Stomach (tissue), 9 donors: ENCODE measurements around the gene TNFSF8. TPM values are rescaled to one million over a fixed set of nuclear protein-coding genes. Genes with fewer than 3 reads are reported as not detected.

ENCODE experiments used
- DNase-seq, 2 donors: peaks; one replicate each; pipeline versions ENCODE4 v3.0.0 to v3.0.0-alpha.2; 2013 to 2019
- H3K27ac ChIP-seq, 5 donors: fragments of 200-600 bp in 4 of 5; sonication (generic) in 4 of 5; one replicate each; pipeline ENCODE4 v1.5.1; 2013 to 2019; ENCODE audit warnings: mild to moderate bottlenecking in 1 of 5, moderate library complexity in 1 of 5
- H3K27me3 ChIP-seq, 3 donors: fragments of 200-600 bp; sonication (generic); one replicate each; pipeline ENCODE4 v1.5.1; 2017 to 2019; ENCODE audit warnings: mixed run types in 1 of 3
- H3K36me3 ChIP-seq, 4 donors: fragments of 200-600 bp; sonication (generic); 1 replicate in 3 of 4; 2 replicates in 1 of 4; pipeline ENCODE4 v1.5.1; 2016 to 2019
- H3K4me1 ChIP-seq, 4 donors: fragments of 200-600 bp; sonication (generic); one replicate each; pipeline ENCODE4 v1.5.1; 2016 to 2019
- H3K4me3 ChIP-seq, 4 donors: fragments of 200-600 bp; sonication (generic) in 3 of 4; one replicate each; pipeline ENCODE4 v1.5.1; 2016 to 2019; ENCODE audit warnings: mild to moderate bottlenecking in 1 of 4
- H3K9me3 ChIP-seq, 4 donors: fragments of 200-600 bp; sonication (generic); one replicate each; pipeline ENCODE4 v1.5.1; 2016 to 2019
- CTCF ChIP-seq, 7 experiments: fragments of 450-650 bp in 4 of 7; fragments of 200-600 bp in 3 of 7; sonication (generic) in 3 of 7; IDR thresholded peaks; one replicate each; pipeline ENCODE4 v1.5.1; 2016 to 2019; ENCODE audit warnings: antibody characterized with exemption in 7 of 7, control low read depth in 2 of 7, mild to moderate bottlenecking in 1 of 7
- EP300 ChIP-seq: sonication (generic); formaldehyde crosslinking; IDR thresholded peaks from one replicate; pipeline ENCODE4 v1.6.1; 2017; ENCODE audit warnings: antibody characterized with exemption
- POLR2A ChIP-seq, 4 donors: fragments of 450-650 bp; IDR thresholded peaks; one replicate each; pipeline ENCODE4 v1.6.1; 2016; ENCODE audit warnings: antibody characterized with exemption in 4 of 4, control low read depth in 2 of 4, mild to moderate bottlenecking in 1 of 4, moderate library complexity in 1 of 4
- POLR2AphosphoS5 ChIP-seq, 3 donors: sonication (generic); formaldehyde crosslinking; IDR thresholded peaks; one replicate each; pipeline ENCODE4 v1.6.1; 2016; ENCODE audit warnings: antibody characterized with exemption in 3 of 3
- WGBS, 5 donors: extraction: QIAGEN DNeasy Blood & Tissue Kit in 3 of 5; methylation state at CpG; one replicate each; pipeline versions ENCODE4 v1.1.5 to v1.1.7; 2013 to 2018; 5-methylcytosine and 5-hydroxymethylcytosine counted together
- intact Hi-C: fragments of 100-400 bp; cut with DNase I; formaldehyde crosslinking; loops from one replicate; pipeline ENCODE4 v1.15.1; 2023; ENCODE audit warnings: low total_unique reads
- polyA plus RNA-seq, 3 donors: library from polyadenylated mRNA; stranded (reverse); fragments of 200-250 nt; gene quantifications; one replicate each; pipeline ENCODE4 v1.2.3, GENCODE V29; 2013
- total RNA-seq, 5 donors: library from RNA; depleted of rRNA; stranded (reverse); fragments of >200 nt; gene quantifications; one replicate each; pipeline versions ENCODE4 v1.1.0 to v1.2.3, GENCODE V29; 2014 to 2016
- donor health status: healthy with polysubstance abuse.
- donor health status: Bipolar disorder and iron deficiency.
- donor health status: healthy.

Gene TNFSF8
- total and polyA plus RNA-seq, 8 donors: 0.40 to 14.0 (median 3.2) TPM; not detected in 2

- TF ChIP-seq POLR2A (IDR thresholded peaks at IDR 0.05): no peak
- no peak for TF ChIP-seq CTCF (IDR thresholded peaks at IDR 0.05)
- TF ChIP-seq POLR2AphosphoS5 (IDR thresholded peaks at IDR 0.05): no peak
- TF ChIP-seq EP300: no peak
- no peaks in the 10 kb centered on the region for H3K36me3 ChIP-seq
- 64 to 78% (median 71%) methylated on average over 2 of the region's 2 CpGs for WGBS, 5 donors
- DNase-seq: no peak
- H3K9me3 ChIP-seq: no peaks in the 10 kb centered on the region
- no peak overlapping the region for H3K4me3 ChIP-seq
- intact Hi-C loops: no loop called here
- H3K27ac ChIP-seq: no peak overlapping the region
- no peaks in the 10 kb centered on the region for H3K27me3 ChIP-seq
- peaks cover 0 to 11% (median 0%) of the 10 kb centered on the region in 4 donors for H3K4me1 ChIP-seq
Measured at GRCh38 chr9:114925672-114926071, 4.7 kb downstream of the TNFSF8 start.

- Histone ChIP-seq H3K9me3 (no peaks in the 10 kb centered on the region), H3K4me3 (no peak overlapping the region), H3K27ac (no peak overlapping the region), H3K4me1 (peaks cover 0 to 11% (median 0%) of the 10 kb centered on the region in 4 donors), H3K27me3 (no peaks in the 10 kb centered on the region), H3K36me3 (no peaks in the 10 kb centered on the region)
- intact Hi-C loops: no loop called here
- no peak for DNase-seq
- WGBS, 5 donors: 69 to 85% (median 80%) methylated on average over 3 of the region's 3 CpGs
- TF ChIP-seq POLR2AphosphoS5 (IDR thresholded peaks at IDR 0.05) (no peak), CTCF (IDR thresholded peaks at IDR 0.05) (no peak), POLR2A (IDR thresholded peaks at IDR 0.05) (no peak), EP300 (no peak)
Measured at GRCh38 chr9:114925039-114925438, 5.4 kb downstream of the TNFSF8 start.

GRCh38 chr9:114924327-114924726 is 6.1 kb downstream of the TNFSF8 start:
- DNase-seq: no peak
- H3K27me3 ChIP-seq: no peaks in the 10 kb centered on the region
- no peaks in the 10 kb centered on the region for H3K36me3 ChIP-seq
- no peaks in the 10 kb centered on the region for H3K9me3 ChIP-seq
- intact Hi-C loops: no loop called here
- peaks cover 0 to 11% (median 0%) of the 10 kb centered on the region in 4 donors for H3K4me1 ChIP-seq
- no peak overlapping the region for H3K4me3 ChIP-seq
- H3K27ac ChIP-seq: no peak overlapping the region
- TF ChIP-seq CTCF (IDR thresholded peaks at IDR 0.05) (no peak), POLR2AphosphoS5 (IDR thresholded peaks at IDR 0.05) (no peak), EP300 (no peak), POLR2A (IDR thresholded peaks at IDR 0.05) (no peak)

- Histone ChIP-seq H3K27me3 (no peaks in the 10 kb centered on the region), H3K4me1 (peaks cover 0 to 11% (median 0%) of the 10 kb centered on the region in 4 donors), H3K4me3 (no peak overlapping the region), H3K9me3 (no peaks in the 10 kb centered on the region), H3K36me3 (no peaks in the 10 kb centered on the region), H3K27ac (no peak overlapping the region)
- DNase-seq: no peak
- 73 to 83% (median 77%) methylated on average over 3 of the region's 3 CpGs for WGBS, 5 donors
- intact Hi-C loops: no loop called here
- TF ChIP-seq POLR2A (IDR thresholded peaks at IDR 0.05): no peak
- TF ChIP-seq EP300: no peak
- no peak for TF ChIP-seq CTCF (IDR thresholded peaks at IDR 0.05)
- no peak for TF ChIP-seq POLR2AphosphoS5 (IDR thresholded peaks at IDR 0.05)
Measured at GRCh38 chr9:114923918-114924317, 6.5 kb downstream of the TNFSF8 start.
